ENCODE measurements around the gene PSKH1. TPM values are rescaled to one million over a fixed set of nuclear protein-coding genes. Genes with fewer than 3 reads are reported as not detected.

PSKH1 gene
- total and polyA plus RNA-seq, 10 of the 15 experiments (the other 5 are each of a cell fraction or from before 2014, with no cell fraction given) = 0.63 to 20.4 (median 7.8) TPM

DNA sequence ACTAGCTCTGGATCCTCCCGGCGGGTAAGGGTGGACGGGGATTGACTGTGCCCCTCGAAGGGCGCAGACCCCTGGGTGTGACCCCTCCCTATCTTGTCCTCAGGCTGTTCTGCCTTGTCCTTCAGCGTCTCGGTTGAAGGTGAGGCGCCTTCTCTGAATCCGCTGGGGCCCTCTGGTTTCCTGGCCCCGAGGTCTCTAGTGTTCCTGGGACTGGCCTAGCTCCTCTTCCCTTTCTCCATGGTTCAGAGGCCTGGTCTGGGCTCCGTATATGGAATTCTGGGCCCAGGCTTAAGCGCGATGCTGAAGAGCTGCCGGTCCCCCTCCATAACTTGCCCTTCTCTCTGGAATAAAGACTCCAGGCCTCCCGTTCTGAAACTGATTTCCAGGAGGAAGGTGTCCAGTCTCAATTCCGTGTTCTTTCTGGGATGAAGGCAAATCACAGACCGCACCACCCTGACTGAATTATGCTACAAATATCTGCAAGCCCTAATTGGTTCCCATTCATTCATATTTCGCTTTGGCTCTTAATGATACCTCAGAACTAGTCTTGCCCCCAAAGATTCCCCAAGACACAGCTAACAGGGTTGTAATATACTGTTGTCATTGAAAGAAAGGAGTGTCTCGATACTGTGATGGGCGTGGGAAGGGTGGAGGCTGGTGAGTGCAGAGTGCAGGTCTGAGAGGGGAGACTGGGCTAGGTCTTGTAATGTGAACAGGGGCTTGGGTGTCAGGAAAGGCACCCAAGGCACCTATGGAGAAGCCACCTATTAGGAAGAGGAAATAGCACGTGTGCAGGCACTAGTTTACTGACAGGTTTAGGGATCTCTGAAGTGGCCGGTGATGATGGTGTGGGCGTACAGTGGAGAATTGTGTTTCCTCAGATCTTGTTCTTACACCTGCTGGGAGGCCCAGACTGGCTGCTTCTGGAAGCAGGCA is 19.4 kb upstream of the PSKH1 start (continued):
- TF ChIP-seq REST (IDR thresholded peaks at IDR 0.05; ENCODE audit: low read depth, low read length) (no peak), MTA2 (IDR thresholded peaks at IDR 0.05; ENCODE audit: low read depth) (no peak), SUPT20H (IDR thresholded peaks at IDR 0.05; ENCODE audit: borderline replicate concordance, control insufficient read depth, low read depth, low read length) (no peak), ZNF24 (IDR thresholded peaks at IDR 0.05) (no peak)
- TF ChIP-seq, protein P1, sequence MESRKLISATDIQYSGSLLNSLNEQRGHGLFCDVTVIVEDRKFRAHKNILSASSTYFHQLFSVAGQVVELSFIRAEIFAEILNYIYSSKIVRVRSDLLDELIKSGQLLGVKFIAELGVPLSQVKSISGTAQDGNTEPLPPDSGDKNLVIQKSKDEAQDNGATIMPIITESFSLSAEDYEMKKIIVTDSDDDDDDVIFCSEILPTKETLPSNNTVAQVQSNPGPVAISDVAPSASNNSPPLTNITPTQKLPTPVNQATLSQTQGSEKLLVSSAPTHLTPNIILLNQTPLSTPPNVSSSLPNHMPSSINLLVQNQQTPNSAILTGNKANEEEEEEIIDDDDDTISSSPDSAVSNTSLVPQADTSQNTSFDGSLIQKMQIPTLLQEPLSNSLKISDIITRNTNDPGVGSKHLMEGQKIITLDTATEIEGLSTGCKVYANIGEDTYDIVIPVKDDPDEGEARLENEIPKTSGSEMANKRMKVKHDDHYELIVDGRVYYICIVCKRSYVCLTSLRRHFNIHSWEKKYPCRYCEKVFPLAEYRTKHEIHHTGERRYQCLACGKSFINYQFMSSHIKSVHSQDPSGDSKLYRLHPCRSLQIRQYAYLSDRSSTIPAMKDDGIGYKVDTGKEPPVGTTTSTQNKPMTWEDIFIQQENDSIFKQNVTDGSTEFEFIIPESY (IDR thresholded peaks at IDR 0.05) = no peak
